HG03045 (cell line): ENCODE data around the gene ACSBG1.

ENCODE experiments used
- ATAC-seq: cut with Tn5 transposase; IDR thresholded peaks from one replicate; pipeline ENCODE4 v1.9.1; 2021; ENCODE audit warnings: mild to moderate bottlenecking, moderate library complexity; ENCODE audit not compliant: unreplicated experiment

Gene ACSBG1

DNA sequence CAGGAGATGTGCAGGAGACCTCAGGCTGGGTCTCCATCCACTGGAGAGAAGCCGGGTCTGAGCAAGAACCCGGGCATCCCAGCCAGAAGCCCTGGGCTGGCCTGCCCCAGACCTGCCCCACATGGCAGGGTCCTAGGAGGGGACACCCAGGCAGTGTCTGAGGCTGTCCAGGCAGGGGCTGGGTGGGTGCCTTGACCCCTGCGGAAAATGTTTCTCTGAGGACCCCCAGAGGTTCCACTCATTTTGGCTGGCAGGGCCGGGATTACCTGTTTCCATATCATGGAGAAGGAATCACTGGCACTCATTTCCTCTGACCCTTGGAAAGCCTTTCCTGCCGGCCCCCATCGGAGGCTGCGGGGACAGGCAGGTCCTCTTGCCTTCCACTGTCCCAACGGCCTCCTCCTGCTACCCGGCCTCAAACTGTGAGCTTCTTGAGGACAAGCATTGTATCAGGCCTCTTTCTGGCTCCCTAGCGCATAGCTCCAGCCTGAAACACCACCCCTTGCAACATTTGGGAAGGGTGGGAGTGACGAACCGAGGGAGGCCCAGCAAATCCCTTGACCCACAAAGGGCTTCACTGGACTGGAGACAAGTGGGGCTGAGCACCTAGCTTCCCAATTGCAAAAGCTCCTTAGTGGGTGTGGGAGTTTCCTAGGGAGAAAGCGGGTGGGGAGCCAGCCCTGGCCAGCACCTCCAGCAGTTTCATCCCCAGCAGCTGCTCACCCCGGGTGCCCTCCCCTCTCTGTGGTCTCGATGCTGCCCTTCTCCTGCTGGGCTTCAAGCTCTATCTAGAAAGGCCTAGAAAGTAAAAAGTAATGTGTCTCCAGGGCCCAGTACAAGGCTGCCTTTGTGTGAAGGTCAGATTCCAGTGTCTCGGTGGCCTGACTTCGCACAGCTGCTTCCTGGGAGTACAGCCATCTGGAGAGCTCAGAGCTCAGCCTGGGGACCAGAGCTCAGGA is 29.7 kb downstream of the ACSBG1 start:
- ATAC-seq, result no peak

DNA sequence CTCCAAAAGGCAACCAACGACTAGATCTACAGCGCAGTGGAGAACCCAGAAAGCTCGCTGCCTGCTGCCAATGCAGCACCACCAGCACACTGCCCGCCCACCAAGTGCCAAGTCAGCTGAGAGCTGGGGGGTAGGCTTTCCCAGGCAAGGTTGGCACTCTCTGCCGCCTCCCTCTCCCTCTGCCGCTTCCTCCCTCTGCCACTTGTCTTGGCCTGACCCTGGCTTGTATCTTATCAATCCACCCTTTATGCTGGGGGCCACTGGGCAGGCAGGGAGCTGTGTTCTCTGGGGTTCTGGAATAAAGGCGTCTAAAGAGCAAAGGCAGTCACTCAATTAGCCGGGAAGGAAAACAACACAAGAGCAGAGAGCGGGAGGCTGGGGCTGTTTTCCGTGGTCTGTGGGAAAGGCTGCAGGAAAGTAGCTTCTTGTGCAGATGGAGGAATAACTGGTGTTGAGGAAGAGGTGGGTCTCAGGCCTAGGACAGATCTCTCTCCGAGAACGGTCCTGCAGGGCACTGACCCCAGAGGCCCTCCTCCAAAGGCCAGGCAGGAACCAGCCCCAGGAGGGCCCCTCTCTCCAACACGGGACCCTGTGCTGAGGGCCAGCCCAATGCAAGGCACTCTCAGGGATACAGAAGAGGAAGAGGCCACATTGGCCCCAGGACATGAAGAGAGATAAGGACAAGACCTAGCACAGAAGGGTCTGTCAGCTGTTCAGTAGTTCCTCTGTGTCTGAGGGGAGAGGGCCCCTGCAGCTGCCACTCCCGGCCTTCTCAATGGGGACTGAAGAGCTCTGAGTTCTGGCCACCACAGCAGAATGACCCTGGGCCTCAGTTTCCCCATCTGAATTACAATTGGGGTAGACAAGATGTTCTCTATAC is 30.8 kb downstream of the ACSBG1 start:
- ATAC-seq, result no peak

DNA sequence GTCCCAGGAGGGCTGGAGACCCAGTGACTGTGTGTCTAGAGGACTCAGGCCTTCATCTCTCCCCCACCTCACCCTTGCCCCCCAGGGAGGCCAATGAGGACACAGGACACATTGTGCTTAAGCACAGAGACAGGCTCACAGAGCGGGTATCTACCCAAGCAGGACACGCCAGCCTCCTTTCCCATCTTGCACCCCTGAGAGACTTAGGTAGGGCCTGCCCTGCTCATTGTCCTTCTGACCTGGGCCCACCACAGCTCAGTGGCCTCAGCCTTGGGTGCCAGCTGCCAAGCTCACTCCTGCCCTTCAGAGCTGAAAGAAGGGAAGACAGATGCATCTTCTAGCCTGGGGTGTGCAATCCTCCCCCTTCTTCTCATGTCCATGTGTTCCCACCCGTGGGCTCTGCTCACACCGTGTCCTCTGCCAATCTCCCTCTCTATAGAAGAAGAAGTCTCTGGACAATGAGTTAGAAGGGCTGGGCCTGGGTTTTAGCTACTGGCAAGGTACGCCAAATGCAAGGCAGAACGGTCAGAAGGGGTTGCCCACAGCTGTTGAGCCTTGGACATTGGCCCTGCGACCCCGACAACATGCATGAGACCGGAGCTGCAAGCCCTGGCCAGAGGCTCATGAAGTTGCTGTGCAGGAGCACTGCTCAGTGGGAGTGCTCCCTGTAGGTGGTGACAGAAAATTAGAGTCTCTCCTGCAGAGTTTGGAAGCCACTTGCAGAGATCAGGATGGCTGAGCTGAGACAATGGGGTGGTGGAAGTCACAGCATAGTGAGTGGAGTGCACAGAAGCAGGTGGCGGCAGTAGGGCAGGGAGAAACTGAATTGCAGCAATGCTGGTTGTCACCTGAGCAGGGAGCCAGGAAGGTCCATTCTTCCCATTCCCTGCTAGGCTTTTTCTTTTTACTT is 32.8 kb downstream of the ACSBG1 start:
- no peak for ATAC-seq

DNA sequence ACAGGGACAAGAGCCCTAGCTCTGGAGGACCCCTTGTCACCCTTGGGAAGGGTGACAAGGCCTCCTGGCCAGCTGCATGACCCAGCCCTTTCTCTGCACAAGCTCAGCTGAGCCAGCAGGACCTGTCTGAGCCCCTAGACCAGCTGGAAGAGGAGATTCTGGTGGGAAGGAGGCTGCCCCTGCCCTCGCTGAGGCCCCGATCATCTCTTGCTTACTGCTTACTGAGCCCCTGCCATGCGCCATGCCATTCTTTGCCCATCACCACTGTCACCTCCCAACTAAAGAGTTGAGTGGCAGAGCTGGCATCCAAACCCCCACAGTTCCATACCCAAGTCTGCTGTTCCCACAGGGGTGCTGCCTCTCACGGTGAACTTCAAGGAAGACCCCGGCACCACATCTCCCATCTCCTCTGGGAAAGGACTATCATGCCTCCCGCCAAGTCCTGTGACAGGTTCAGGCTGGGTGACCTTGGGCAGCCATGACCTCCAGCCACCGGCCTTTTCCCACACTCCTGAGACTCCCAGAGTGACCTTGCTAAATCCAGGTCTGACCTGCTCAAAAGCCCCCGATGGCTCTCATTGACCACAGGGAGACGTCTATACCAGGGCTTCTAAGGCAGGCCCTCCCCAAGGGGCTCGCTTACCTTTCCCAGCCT is 34.0 kb downstream of the ACSBG1 start:
- no peak for ATAC-seq

DNA sequence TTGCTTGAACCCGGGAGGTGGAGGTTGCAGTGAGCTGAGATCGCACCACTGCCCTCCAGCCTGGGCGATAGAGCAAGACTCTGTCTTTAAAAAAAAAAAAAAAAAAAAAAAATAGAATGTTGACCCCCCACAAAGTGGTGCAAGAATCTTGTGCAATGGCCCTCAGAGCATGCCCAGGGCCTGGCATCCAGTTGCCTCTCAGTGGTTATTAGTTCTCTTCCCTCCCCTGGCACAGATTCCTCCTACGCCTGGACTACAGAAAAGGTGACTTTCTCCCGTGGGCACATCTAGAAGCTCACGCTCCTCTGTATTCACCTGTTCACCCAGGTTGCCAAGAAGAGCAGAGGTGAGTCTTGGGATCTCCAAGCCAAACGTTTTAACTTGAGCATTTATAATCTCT is 36.7 kb downstream of the ACSBG1 start:
- no peak for ATAC-seq

DNA sequence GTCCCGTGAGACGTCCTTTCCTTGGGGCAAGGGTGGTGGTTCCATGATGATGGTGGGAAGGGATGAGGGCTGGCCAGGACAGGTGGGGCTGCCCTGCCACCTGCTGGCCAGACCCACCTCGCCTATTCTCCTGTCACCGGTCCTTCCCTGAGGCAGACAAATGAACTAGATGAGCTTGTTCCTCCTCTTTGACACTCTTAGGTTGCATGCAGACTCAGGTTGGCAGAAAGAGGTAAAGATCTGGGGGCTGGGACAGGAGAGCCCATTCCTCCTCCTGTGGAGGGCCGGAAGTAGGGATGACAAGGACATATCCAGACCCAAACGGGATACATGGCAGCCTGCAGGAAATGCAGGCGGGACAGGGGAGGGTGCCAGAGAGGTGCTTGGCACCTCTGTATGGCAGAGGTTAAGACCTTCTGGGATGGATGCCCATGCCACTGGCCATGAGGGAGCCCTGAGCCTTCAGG is 38.6 kb downstream of the ACSBG1 start:
- no peak for ATAC-seq

DNA sequence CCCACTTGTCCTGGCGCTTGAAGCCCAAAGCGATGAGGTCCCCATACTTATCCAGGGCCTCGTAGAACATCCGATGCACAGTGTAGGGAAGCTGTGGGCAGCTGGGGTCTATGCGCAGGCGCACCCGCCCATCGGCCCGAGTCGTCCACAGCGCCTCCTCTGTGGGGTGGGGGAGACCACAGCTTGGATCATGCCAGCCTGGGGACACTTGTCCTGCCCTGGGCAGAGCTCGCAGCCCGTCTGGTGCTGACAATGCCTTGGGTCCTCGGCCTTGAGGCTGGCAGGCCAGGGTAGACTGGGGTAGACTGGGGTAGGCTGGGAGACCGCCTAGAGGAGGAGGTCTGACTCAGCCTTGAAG is 39.8 kb downstream of the ACSBG1 start:
- ATAC-seq, result no peak

DNA sequence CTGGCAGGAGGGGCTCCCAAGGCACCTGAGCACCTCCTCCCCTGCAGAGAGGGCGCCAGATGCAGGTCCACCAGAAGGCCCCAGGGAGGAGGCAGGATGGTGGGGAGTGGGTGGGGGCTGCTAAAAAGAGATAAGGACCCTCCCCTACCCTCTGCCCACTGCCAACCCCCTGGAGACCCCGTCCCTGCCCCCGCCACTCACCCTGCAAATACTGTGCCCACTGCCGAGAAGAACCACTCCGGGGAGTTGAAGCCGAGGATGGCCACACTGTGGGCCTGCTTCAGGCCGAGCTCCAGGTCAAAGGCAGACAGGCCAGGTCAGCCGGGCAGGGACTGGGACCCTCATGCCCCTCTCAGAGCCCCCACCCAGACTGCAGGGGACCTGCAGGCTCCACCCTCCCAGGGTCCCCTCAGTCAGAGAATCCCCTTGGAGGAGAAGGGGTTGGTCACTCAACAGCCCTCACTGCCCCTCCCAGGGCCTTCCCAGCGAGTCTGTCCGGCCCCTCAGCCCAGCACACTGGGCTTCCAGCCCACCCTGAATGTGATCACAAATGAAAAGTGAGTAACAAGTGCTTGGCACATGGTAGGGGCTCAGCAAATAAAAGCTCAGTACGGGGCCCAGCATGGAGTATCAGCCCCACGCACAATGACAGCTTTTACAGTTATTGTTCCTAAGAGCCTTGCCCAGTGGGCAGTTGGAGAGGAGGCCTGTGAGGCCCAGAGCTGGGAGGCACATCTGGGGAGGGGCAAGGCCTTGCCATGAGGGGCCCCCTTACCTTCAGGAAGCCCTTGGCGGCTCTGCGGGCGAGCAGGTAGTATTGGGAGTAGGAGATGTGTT is 40.4 kb downstream of the ACSBG1 start:
- ATAC-seq, result no peak

DNA sequence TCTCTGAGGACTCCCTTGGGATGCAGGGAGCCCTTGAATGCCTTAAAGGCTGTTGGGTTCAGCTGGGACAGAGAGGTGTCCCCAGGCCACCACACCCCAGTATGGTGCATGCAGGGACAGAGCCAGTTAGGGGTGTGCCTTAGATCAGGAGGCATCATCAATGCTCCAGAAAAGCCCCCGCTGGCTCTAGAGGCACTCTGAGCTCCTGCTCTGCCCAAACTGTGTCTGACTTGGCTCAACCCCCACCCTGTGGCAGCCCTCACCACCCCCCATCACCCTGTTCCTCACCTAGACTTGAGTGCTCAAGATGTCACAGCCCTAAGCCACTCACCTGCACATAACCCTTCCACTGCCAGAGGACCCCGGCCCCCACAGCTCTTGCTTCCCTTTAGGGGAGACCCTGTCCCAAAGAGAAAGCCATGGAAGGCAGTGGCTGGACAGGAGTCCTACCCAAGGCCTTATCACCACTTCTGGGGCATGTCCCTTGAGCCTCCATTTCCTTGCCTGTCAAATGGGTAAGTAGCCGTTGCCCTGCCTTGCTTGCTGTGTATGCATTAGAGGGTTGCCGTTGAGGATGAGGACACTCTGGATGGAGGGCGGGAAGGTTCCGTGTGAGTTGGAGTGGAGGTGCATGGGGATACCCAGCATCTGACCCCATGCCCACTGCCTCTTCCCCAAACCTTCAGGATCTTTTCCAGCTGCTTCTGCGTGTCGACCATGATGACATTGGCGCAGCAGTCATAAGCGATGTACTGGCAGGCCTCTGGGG is 41.4 kb downstream of the ACSBG1 start:
- no peak for ATAC-seq

DNA sequence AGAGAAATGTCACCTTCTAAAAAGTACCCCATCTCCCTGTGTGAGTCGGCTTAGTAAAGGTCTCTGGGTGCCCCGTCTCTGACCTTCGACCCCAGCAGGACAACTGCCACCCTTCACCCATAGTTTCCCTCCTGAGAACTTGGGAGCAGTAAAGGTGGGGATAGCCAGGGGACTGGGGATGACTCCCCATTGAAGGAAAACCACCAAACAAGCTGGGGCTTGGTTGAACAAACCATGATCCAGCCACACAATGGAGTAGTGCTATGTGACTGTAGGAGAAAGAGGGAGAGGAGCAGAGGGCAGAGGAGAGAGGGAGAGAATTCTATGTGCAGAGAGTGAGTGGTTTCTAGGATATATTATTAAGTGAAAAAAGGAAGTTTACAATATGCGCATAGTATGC is 51.5 kb downstream of the ACSBG1 start:
- ATAC-seq, result no peak

DNA sequence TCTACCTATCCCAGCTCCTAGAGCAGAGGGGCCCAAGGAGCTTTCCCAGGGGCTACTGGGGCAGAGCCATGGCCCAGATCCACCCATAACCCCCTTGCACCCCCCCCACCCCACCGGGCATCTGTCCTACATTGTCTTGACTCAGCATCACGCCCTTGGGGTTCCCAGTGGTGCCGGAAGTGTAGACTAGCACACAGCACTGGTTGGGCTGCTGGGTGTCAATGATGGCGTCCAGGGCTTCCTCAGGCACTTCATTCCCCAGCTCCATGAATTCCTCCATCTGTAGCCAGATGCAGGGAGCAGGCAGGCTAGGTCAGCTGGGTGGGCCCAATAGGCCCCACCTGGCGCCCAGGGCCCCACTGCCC is 52.0 kb downstream of the ACSBG1 start:
- ATAC-seq, result no peak

DNA sequence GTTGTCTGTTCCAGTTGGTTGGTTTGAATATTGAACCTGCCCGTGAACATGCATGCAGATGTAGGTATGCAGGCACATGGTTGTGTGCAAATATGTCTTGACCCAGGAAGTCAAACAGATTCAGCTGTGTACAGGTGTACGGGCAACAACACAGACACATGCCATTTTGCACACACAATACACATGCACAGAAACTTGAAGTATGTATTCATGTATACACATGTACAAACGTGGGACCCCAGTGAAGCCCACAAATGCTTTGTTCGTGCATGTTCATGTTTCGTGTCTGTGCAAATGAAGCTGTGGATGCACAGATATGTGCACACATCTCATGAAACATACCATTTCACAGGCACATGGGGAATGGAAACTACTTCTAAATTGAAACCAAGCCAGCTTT is 54.5 kb downstream of the ACSBG1 start:
- ATAC-seq, result no peak

DNA sequence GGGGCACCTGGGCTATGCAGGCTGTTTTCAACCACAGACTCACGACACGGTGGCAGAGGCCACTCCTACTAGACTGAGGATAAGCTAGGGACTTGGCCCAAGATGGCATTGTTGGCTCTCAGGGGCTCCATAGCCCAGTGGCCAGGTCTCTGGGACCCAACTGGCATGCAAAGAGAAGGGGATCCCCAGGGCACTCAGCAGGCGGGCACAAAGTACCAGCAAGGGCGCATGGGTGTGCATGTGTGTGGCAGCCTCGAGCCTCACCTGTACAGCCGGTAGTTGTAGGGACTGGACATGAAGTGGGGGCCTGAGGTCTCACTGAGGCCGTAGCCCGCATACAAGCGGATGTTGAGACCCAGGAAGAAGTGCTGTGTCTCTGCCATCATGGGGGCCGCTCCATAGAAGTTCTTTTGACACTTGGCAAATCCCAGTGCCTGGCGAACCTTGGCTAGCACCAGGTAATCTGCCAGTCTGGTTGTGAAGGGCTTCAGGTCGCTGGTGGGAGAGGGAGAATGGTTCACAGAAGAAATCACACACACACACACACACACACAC is 55.0 kb downstream of the ACSBG1 start:
- ATAC-seq, result no peak

DNA sequence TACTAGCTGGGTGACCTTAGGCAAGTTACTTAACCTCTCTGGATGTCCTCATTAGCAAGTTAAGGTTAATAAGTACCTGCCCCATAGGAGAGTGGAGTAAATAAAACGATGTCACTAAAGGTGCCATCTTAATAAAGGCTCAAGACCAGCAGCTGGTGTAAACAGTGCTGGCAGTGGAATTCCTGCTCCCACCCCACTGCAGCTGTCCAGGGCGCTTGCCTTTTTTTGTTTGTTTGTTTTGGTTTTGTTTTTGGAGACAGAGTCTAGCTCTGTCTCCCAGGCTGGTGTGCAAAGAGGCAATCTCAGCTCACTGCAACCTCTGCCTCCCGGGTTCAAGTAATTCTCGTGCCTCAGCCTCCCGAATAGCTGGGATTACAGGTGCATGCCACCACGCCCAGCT is 56.3 kb downstream of the ACSBG1 start:
- no peak for ATAC-seq

DNA sequence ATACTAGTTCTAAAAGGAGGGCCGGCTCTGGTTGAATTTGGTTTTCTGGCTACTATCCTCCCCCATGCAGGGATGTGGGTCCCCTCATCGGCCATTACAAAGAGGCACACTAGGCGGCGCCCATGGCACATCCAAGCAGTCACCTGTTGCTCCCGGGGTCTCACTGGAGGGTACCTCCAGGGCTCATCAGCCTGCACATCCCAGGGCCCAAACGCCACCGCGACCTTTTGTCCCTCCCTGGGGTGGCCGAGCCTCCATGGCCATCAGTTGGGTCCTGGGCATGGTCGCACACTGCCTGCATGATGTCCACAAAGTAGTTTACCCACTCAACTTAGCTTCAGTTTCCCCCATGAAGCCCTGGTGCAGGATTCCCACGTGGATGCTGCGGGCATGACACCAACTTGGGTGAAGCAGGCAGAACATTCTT is 56.9 kb downstream of the ACSBG1 start:
- no peak for ATAC-seq

DNA sequence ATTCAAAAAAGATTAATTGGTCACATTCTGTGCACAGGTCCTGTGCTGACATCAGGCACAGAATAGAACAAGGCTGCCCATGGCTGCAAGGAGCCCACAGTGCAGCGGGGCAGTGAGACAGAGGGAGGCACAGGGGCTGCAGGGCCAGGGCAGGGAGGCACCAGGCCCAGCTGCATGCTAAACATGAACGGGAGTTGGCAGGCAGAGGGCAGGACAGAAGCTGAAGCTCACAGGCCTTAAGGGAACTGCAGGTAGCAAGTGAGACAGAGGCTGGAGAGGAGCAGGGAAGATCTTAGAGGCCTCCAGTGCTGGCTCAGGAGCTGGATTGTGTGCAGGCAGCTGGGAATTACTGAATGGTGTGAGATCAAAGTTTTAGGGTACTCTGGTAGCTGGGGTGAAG is 59.0 kb downstream of the ACSBG1 start:
- no peak for ATAC-seq

DNA sequence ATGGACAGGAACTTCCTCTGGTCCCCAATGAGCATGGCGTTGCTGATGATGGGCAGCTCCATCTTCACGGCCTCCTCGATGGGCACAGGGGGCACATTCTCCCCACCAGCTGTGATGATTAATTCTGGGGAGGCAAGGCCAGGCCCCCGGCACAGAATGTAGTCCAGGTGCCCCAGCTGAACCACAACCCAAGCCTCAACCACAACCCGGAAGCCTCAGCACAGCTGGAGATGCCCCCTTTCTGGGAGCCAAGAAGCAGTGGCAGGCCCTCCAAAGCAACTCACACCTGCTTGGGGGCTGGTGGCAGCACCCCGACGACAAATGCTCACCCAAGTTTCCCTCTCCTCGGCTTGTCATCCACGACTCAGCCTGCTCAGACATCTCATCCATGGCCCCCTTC is 60.0 kb downstream of the ACSBG1 start:
- ATAC-seq, result no peak

DNA sequence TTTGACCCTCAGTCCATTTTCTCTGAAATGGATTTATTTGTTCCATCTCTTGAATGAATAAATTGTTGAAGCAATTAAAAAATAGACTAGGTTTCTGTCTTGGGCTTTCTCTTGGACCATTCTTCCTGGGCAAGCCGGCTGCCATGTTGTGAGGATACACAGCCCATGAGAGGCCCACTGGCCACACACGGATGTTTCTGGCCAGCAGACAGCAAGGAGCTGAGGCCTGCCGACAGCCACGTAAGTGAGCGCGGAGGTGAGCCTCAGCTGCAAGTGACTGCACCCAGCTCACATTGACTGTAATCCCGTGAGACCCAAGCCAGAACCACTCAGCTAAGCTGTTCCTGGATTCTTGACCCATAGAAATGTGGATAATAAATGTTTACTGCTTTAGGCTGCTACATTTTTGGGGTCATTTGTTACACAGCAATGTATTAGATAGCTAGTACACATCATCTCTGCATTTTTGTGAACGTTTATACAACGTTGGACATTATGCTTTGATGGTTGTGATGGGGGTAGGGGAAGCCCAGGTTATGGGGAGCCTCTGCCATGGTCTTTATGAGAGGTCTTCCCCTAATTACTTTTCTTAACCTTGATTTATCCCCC is 62.4 kb downstream of the ACSBG1 start:
- no peak for ATAC-seq
